ENCODE measurements around the gene BCO2. TPM values are rescaled to one million over a fixed set of nuclear protein-coding genes. Genes with fewer than 3 reads are reported as not detected.

Gene BCO2
- total and polyA plus RNA-seq, 4 donors: 0.70 to 190 (median 78.8) TPM

GRCh38 chr11:112165049-112165448 is 10.3 kb upstream of the BCO2 start:
- peaks cover 3 to 25% (median 13%) of the 10 kb centered on the region in 4 donors for H3K4me1 ChIP-seq (ENCODE audit: control insufficient read depth in 4 of 4, insufficient read depth in 4 of 4, low read length in 3 of 4)
- 65% methylated on average over 3 of the region's 3 CpGs for WGBS
- no peaks in the 10 kb centered on the region for H3K36me3 ChIP-seq (ENCODE audit: control insufficient read depth in 4 of 4, insufficient read depth in 3 of 4, low read depth in 1 of 4, low read length in 3 of 4)
- no peaks in the 10 kb centered on the region for H3K27me3 ChIP-seq (ENCODE audit: control insufficient read depth in 4 of 4, insufficient read depth in 4 of 4, low read length in 3 of 4)
- H3K27ac ChIP-seq (ENCODE audit: low read depth in 1 of 2, low read length in 2 of 2): no peak overlapping the region
- TF ChIP-seq, protein P1, sequence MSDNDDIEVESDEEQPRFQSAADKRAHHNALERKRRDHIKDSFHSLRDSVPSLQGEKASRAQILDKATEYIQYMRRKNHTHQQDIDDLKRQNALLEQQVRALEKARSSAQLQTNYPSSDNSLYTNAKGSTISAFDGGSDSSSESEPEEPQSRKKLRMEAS (IDR thresholded peaks at IDR 0.05): no peak
- no peak for TF ChIP-seq FOXA1 (IDR thresholded peaks at IDR 0.05)
- TF ChIP-seq JUND (IDR thresholded peaks at IDR 0.05): no peak
- no peak for TF ChIP-seq ATF3 (IDR thresholded peaks at IDR 0.05)
- TF ChIP-seq, protein P2, sequence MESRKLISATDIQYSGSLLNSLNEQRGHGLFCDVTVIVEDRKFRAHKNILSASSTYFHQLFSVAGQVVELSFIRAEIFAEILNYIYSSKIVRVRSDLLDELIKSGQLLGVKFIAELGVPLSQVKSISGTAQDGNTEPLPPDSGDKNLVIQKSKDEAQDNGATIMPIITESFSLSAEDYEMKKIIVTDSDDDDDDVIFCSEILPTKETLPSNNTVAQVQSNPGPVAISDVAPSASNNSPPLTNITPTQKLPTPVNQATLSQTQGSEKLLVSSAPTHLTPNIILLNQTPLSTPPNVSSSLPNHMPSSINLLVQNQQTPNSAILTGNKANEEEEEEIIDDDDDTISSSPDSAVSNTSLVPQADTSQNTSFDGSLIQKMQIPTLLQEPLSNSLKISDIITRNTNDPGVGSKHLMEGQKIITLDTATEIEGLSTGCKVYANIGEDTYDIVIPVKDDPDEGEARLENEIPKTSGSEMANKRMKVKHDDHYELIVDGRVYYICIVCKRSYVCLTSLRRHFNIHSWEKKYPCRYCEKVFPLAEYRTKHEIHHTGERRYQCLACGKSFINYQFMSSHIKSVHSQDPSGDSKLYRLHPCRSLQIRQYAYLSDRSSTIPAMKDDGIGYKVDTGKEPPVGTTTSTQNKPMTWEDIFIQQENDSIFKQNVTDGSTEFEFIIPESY (IDR thresholded peaks at IDR 0.05): no peak
- TF ChIP-seq HNF4G (IDR thresholded peaks at IDR 0.05): no peak
- no peak for TF ChIP-seq TAF1 (conservative IDR thresholded peaks at IDR 0.05)
- TF ChIP-seq CTCF (IDR thresholded peaks at IDR 0.05; ENCODE audit: low read depth, low read length, missing input control): no peak
- no peak for TF ChIP-seq RAD21 (IDR thresholded peaks at IDR 0.05)
- TF ChIP-seq GABPA (IDR thresholded peaks at IDR 0.05 in 1 of 2, conservative IDR thresholded peaks at IDR 0.05 in 1 of 2): no peak
- TF ChIP-seq YY1 (IDR thresholded peaks at IDR 0.05): no peak
- no peak for TF ChIP-seq SP1 (IDR thresholded peaks at IDR 0.05)
- no peak for TF ChIP-seq HNF4A (conservative IDR thresholded peaks at IDR 0.05)
- TF ChIP-seq REST (IDR thresholded peaks at IDR 0.05): no peak
- no peak for TF ChIP-seq FOXA2 (IDR thresholded peaks at IDR 0.05)
- TF ChIP-seq NR2F2 (IDR thresholded peaks at IDR 0.05): no peak
- TF ChIP-seq EGR1 (IDR thresholded peaks at IDR 0.05; ENCODE audit: low read depth in 2 of 2): no peak
- TF ChIP-seq RXRA (IDR thresholded peaks at IDR 0.05): no peak
- DNase-seq (ENCODE audit: low spot score): no peak
- H3K4me3 ChIP-seq (ENCODE audit: low read depth in 1 of 3, low read length in 3 of 3): no peak overlapping the region
- H3K9ac ChIP-seq (ENCODE audit: low read depth in 1 of 2, low read length in 2 of 2): no peak overlapping the region
- no peaks in the 10 kb centered on the region for H3K9me3 ChIP-seq (ENCODE audit: control insufficient read depth in 4 of 4, low read length in 3 of 4)
